ENCODE data around the gene EIPR1.

The EIPR1 gene

GRCh38 chr2:3246928-3247714 lies 130.5 kb downstream of the EIPR1 start:
- no peak for DNase-seq (ENCODE audit: low read depth)

DNA sequence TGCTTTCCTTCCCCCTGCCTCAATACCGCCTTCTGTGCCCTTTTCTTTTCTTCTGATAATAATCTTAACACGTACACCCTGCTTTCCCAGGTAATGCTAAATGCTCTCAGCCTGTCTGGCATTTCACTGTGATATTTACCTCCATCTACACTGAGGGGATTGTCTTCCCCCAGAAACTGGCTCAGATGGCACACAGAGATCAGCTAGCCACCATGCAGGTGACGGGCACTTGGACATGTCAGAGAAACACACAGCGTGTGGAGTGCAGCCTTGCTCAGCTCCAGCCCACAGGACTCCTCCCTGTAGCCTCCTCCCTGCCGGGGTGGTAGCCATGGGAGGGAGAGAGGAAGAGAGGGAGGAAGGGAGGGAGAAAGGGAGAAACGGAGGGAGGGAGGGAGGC lies 131.2 kb downstream of the EIPR1 start:
- no peak for DNase-seq (ENCODE audit: low read depth)

- no peak for DNase-seq (ENCODE audit: low read depth)
Measured at GRCh38 chr2:3244486-3244885, 133.1 kb downstream of the EIPR1 start.

- no peak for DNase-seq (ENCODE audit: low read depth)
Measured at GRCh38 chr2:3243804-3244203, 133.8 kb downstream of the EIPR1 start.

DNA sequence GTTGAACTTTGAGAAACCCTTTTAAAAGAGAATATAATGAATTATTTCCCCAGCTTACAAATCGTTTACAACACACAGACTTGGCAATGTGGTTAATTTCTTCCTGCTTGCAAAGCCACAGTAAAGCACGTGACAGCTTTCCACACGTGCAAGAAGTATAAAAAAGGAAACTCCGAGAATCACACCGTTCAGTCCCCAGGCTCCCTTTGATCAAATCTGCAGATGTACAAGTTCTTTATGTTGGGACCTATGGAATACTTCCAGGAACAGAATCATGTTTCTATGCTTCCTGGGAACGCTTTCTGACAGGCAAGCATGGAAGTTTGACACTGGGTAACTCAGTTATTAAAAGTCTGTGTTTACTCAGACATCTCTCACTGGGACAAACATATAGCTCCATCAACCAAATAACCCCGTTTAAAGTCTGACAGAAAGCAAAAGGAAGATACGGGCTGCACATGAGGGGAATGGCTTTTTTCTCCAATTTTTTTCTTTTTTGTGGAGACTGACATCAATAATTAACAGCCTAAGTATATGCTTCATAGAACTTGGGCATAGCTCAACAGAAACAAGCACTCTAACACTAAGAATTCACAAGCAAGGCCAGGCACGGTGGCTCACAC lies 134.8 kb downstream of the EIPR1 start:
- DNase-seq (ENCODE audit: low read depth), result no peak

- no peak for DNase-seq (ENCODE audit: low read depth)
Measured at GRCh38 chr2:3241971-3242746, 135.5 kb downstream of the EIPR1 start.

- no peak for DNase-seq (ENCODE audit: low read depth)
Measured at GRCh38 chr2:3238951-3239841, 138.4 kb downstream of the EIPR1 start.

- no peak for DNase-seq (ENCODE audit: low read depth)
Measured at GRCh38 chr2:3236300-3237045, 141.1 kb downstream of the EIPR1 start.

DNA sequence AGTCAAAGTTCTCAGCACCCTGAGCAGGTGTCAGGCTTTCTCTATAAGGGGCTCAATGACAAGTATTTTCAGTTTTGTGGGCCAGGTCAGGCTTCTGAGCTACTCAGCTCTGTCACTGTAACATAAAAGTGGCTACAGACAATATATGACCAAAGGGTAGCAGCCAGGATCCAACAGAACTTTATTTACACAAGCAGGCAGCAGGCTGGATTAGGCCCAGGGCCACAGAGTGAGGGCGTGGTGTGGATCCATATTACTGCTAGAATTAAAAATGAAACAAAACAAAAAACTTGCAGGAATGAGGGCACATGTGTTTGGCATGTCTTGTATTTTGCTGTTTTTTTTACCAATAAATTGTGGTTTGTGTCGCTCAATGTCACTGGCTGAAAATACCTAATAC lies 143.7 kb downstream of the EIPR1 start:
- DNase-seq (ENCODE audit: low read depth), result no peak

DNA sequence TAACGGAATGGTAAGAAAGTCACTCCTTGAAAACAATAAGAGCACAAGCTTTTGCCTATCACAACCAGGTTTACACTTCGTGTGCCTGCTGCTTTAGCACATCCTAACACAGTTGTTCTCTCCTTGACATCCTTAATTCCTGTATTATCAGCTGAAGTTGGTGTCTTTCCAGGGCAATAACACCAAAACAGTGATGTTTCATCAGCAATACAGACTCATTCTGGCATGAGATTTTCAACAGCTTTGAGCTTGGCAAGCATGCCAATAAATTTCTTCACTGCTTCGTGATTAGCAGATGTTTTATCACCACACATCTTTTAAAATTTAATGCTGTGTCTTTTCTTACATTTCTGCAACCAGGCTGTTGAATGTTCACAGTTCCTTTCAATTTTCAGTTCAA lies 148.4 kb downstream of the EIPR1 start:
- DNase-seq (ENCODE audit: low read depth), result no peak

DNA sequence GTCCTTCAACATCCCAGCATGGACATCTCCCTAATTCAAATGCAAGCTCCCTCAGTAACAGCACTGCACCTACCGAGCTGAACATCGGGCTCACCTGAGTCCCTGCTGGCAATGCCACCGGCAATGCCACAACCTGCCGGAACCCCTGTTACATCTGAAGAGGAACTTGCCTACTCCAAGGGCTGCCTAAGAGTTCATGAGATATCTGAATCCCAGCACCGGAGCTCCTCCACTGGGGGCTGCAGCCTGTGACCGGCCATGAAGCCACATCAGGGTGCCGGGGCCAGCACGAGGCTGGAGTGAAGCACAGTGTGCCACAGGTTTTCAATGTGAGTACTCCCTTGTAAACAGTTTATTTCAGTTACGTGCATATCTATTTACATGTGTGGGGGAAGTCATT lies 152.9 kb downstream of the EIPR1 start:
- DNase-seq (ENCODE audit: low read depth), result no peak

DNA sequence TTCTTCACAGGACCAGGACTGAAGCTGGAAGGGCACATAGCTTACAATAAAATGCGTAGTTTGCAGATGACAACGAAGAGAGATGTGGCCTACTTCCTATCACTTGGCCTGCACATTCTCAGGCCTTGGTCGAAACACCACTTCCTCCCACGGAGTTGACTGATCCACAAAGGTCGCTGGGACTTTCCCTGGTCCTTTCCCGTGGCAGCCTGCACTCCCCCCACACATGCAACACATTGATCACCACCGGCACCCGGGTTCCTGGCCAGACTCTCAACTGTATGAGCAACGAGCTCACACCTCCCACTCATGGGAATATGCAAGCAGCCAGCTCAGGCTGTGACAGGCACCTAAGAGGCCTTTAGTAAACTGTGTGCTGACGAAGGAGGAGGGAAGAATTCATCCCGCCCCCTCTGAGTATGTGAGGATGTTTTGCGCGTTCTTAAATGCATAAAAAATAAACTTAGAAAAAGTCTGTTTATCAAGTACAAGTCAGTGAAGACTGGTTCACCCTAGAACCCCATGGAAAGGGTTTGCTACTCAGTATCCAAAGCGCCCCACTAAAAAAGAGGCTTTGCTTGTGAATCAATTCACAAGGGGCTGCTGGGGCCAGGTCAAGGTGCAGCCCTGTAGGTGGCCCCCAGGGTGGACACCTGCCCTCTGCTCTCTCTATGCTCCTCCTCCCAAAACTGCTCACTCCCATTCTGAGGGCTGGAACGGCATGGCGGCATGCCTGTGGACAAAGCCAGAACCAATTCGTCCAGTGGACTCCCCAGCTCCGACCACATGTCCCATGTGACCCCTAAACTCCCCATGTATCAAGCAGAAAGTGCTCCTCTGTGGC lies 154.3 kb downstream of the EIPR1 start:
- DNase-seq (ENCODE audit: low read depth), result peak; percentile 24

DNA sequence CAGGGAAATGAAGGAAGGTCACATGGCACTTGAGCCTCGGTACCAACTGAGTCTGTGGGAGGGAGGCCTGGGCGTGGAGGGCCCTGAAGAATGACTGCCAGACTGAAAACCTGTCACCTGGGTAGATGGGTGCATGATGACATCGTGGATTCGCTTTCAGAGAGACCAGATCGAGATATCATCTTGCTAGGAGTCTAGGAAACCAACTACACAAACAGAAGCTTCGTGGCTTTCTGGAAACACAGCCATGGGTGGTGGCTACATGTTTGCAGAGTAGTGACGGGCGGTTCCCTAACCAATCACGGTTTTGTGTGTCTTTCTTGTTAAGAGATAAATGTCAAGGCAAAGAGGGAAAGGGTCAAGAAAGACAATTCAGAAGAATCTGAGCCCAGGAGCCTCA lies 155.0 kb downstream of the EIPR1 start:
- no peak for DNase-seq (ENCODE audit: low read depth)

DNA sequence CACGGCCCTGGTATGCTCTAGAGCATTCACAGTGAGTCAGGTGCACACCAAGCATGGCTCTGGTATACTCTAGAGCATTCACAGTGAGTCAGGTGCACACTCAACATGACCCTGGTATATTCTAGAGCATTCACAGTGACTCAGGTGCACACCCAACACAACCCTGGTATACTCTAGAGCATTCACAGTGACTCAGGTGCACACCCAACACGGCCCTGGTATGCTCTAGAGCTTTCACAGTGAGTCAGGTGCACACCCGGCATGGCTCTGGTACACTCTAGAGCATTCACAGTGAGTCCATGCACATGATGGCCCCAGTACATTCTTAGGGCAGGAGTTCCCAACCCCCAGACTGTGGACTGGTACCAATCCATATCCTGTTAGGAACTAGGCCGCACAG lies 158.1 kb downstream of the EIPR1 start:
- DNase-seq (ENCODE audit: low read depth), result no peak

DNA sequence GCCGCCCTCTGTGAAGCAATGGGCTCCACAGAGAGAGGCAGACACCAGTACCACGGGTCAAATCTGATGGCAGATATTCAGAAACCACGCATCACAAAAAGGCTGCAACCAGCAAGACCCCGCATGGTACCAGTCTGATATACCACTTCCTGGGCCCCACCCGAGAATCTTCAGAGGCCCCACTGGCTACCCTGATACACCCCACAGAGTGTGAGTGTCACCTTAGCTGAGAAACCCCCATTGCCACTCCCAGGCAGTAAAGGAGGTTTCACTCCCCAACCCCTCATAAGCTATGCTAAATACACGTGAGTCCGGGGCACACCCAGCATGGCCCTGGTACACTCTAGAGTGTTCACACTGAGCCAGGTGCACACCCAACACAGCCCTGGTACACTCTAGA lies 160.0 kb downstream of the EIPR1 start:
- no peak for DNase-seq (ENCODE audit: low read depth)

DNA sequence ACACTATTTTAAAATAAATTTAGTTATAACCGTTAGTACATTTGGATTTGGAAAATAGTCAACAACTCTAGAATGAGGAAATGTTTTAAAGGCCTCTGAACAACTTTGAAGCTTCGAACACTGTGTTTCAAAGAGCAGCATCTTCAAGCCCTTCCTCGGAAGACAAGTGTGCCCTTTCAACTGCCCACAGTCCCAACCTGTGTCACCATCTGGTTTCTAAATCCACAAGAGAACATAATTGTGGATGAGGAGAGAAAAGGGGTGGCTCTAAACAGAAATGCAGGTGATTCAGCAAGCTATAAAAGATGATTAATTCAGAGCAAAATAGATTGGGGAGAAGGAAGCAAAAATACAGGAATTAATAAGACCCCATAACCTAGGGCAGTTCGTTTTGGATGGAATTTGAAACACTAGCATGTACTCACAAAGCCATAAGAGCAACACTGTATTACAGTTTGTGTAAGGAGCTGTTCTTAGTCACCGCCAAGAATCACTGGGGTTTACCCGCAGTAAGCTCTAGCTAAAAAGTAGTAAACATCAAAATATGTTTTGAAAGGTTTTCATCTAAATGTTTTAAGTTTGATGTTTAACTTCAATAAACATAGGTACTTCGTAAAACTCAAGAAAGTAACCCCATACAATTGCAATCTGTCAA lies 160.7 kb downstream of the EIPR1 start:
- no peak for DNase-seq (ENCODE audit: low read depth)

DNA sequence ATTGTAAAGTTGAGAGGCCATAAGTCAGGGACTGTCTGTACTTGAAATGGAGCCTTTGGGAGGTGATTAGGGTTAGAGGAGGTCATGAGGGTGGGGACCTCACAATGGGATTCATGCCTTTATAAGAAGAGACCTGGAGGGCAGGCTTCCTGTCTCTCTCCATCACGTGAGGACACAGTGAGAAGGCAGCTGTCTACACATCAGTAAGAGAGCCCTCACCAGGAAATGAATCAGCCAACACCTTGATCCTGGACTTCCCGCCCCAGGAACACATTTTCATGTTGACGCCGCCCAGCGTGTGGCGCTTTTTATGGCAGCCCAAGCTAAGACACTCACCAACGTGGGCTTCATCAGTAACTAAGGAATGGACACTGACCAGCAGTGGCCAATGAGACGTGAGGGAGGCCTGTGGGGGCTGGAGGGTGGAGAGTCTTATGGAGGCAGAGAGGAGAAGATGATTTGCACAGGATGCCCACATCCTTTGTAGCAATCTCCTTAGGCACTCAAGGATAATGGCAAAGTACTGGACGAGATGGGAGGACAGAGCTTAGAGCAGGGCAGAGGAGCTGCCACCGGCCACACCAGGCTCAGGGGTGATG lies 162.7 kb downstream of the EIPR1 start:
- no peak for DNase-seq (ENCODE audit: low read depth)

GRCh38 chr2:3214065-3214464 lies 163.6 kb downstream of the EIPR1 start:
- no peak for DNase-seq (ENCODE audit: low read depth)

GRCh38 chr2:3212984-3213383 lies 164.6 kb downstream of the EIPR1 start:
- DNase-seq (ENCODE audit: low read depth), result no peak

- no peak for DNase-seq (ENCODE audit: low read depth)
Measured at GRCh38 chr2:3212061-3212362, 165.6 kb downstream of the EIPR1 start.
